HG03558 (cell line): ENCODE measurements around the gene CACNA1C.

Source experiments
- ATAC-seq: cut with Tn5 transposase; IDR thresholded peaks from one replicate; pipeline ENCODE4 v1.9.1; 2021; ENCODE audit warnings: moderate number of reproducible peaks; ENCODE audit not compliant: unreplicated experiment; ENCODE audit errors: extremely low read depth

CACNA1C gene

DNA sequence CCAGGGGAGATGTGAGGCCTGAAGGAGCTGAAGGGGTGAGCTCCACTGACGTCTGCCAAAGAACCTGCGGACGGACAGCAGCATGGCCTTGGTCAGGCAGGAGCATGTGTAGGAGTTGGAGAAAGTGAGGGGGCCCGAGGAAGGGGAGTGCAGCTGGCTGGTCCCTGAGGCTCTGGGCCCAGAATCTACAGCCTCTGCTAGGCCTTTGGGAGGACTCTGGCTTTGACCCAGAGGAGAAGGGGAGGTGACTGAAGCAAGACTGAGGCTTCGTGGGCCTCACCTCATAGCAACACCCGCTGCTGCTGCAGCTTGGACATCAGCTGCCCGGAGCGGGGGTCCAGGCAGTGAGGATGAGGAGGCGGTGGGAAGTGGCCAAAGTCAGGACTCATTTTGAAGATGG, 525.4 kb downstream of the CACNA1C start:
- no peak for ATAC-seq

- no peak for ATAC-seq
Measured at GRCh38 chr12:2578772-2579171, 526.0 kb downstream of the CACNA1C start.

- ATAC-seq = no peak
Measured at GRCh38 chr12:2580821-2581220, 528.0 kb downstream of the CACNA1C start.

DNA sequence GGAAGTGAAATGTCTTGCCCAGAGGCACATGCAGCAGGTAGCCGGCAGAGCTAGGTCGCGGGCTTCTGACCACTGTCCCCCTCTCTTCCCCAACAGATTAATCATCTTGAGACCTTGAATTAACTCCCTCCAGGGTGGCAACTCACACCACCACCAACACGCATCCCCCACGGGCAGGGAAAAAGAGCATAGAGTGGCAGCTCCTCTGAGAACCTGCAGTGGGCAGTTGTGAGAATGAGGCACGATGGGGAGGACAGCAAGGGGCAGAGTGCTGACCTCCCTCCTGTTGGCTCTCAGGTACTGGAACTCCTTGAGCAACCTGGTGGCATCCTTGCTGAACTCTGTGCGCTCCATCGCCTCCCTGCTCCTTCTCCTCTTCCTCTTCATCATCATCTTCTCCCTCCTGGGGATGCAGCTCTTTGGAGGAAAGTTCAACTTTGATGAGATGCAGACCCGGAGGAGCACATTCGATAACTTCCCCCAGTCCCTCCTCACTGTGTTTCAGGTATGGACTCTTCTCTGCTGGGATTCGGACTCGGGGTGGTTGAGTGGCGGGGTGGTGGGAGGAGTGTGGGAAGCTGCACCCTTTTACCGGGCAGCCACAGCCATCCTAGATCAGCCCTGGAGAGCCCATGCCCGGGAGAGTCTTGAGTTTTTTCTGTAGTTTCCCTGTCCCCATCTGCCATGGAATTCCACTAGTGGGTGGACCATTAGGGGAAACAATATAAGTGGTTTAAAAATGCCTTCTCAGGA, 528.7 kb downstream of the CACNA1C start:
- ATAC-seq = no peak

DNA sequence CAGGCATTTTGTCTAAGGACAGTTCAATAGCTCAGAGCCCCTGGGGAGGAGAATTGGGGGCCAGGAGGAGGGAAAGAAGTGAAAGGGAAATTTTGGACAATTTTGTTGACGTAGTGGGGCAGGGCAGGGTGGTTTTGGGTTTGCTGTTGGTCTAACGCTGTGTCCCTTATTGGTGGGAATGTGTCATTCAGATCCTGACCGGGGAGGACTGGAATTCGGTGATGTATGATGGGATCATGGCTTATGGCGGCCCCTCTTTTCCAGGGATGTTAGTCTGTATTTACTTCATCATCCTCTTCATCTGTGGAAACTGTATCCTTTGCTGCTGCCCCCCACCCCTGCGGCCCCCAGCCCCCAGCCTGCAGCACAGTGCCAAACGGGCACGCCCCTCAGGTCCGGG, 529.8 kb downstream of the CACNA1C start:
- no peak for ATAC-seq

GRCh38 chr12:2583091-2583497, 530.3 kb downstream of the CACNA1C start:
- no peak for ATAC-seq

DNA sequence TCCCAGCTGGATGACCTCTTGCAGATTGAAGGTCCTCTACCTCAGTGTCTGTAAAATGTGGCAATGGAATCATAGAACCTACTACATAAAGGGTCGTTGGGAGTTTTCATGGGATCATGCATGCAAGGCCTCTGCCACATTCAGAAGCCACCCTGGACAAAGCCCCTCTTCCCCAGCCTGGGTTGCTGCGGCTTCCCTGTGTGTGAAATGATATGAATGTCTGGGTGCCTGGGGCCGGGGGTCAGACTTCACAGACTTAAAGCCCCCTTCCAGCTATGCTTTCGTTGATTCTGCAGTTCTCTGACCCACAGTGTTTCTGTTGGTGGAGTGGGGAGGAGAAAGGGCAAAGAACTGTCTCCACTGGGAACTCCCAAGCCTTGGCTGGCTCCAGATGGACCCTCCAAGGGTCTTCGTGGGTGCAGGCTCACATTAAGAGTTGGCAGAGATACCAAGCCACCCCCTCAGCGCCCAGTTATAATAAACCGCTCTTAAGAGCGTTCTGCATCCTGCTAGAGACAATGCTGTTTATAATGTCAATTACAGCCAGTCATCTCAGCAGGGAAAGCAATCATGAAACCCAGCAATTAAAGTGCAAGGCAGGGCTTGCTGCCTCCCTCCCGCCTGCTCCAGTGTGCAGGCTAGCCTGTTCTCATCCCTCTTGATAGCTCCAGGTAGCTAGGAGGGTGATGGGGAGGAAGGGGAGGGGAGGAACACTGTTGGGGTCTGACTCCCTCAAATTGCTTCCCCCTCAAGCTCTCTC, 531.0 kb downstream of the CACNA1C start:
- no peak for ATAC-seq

DNA sequence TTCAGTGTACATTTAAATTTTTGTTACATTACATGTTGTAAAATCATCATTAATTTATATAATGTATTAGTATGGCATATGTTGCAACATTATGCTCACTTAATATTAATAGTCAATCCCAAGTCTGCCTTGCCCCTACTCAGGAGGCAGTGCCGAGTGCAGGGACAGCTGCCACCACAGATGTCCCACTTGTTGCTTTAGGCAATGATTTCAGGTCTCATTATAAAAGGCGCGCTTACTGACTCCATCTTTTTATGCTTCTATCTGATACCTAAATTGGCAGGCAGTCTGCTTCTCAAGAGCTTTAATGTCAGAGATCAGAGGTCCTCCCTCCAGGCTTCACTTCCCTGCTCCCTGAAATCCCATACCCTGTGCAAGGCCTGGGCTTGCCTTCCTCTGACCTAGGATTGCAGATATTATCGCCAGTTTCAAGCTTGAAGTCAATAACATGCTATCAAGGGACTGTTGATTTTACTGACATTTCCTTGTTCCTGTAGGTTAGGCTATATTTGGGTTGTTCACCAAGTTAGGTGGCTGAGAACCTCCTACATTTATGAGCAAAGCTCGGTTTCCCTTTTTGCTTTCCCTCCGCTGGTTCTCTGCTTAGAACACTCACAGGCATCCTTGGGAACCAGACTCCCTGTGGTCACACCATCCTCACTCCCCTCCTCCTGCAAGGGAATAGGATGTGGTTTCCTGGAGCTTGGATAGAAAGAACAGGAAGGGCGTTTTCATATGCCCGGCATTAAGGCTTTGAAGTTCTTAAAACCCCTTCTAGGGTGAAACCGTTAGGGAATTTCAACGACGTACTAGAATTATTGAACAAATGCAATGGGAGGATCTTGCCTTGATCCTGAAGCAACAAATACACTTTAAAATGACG, 533.6 kb downstream of the CACNA1C start:
- ATAC-seq = no peak

- no peak for ATAC-seq
Measured at GRCh38 chr12:2588345-2588744, 535.6 kb downstream of the CACNA1C start.

GRCh38 chr12:2589381-2589780, 536.6 kb downstream of the CACNA1C start:
- ATAC-seq = no peak

- ATAC-seq = no peak
Measured at GRCh38 chr12:2593045-2593444, 540.3 kb downstream of the CACNA1C start.

DNA sequence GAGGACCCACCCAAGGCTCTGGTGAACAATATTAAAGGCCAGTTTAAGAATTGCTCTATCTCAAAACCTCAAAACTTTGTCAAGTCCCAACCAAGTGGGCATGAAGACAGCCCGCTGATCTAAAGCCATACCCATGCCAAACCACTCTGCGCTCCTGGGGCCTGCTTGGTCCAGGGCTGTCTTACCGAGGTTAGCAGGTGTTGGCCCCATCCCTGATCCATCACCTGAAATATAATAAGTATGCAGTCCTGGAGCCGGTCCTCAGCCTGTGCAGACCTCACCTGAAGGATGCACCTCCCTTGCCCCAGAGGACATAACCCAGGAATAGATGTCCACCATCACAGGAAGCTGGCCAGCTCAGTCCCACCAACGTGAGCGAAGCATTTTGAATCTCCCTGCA, 543.7 kb downstream of the CACNA1C start:
- ATAC-seq = no peak

DNA sequence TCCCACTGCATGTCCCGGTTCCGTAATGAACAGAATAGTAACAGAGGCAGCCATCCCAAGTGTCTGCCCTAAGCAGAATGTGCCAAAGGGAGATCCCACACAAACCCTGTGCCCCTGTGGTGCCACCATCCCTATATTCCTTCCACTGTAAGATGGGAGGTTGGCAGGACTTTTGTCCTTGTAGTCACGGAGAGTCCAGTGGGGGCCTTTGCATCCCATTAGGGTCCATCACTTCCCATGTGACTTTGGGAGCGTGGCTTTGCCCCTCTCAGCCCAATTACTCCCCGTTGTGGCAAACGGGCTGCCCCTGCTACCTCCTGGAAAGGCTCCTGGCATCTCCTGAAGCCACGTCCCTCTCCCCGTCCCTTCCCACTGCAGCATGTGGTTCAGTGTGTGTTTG, 552.5 kb downstream of the CACNA1C start:
- no peak for ATAC-seq

DNA sequence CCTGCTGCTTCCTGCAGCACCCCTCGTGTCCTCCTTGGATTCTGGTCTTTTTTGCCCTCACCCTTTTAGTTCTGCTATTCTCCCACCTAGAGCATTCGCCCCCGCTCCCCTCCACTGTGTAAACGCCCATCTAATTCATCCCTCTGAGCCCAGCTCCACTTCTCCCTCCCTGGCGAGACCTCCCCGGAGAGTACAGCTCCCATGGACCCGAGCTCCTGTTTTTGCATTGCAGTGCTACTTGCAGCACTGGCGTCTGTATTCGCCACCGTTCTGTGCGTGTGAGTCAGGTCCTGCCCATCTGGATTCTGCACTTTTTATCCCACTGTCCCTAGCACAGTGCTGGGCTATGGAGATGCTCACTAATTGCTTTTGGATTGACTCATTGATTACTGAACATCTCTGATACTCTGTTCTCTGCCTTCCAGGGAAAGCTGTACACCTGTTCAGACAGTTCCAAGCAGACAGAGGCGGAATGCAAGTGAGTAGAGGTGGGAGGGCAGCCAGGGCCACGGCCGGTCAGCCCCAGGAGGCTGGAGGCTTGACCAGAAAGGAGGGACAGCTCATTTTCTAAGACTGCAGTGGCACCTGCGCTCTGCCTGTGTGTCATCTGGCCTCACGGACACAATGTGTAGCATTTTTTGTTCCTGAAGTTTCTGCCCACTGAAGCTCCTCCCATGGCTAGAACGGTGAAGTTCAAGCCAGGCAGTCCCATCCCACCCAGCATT, 553.6 kb downstream of the CACNA1C start:
- no peak for ATAC-seq

DNA sequence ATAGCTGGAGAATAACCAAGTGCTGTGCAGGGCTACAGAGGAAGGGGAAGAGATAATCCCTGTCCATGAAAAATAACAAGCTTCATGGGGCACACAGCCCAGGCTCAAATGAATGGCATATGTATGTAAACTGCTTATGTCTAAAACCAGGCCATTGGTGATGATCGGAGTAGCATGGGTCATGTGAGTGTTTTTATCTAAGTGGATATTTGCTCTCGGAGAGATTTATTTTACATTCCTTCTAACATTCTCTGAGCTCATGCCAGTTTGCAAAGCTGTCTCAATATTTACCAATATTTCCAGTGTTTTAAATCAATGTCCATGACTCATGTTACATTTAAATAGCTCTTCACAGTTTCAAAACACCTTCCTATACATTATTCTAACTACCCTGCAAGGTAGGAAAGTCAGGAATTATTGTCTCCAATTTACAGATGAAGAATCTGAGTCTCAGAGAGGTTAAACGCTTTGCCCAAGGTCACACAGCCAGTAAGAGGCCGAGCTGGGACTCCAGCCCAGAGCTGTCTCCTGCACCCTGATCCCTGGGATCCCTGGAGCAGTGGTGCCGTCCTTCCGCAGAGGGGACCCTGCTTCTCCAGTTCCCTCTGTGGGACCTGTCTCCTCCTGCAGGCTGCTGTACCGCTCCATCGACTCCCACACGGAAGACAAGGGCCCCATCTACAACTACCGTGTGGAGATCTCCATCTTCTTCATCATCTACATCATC, 555.3 kb downstream of the CACNA1C start:
- ATAC-seq = no peak

DNA sequence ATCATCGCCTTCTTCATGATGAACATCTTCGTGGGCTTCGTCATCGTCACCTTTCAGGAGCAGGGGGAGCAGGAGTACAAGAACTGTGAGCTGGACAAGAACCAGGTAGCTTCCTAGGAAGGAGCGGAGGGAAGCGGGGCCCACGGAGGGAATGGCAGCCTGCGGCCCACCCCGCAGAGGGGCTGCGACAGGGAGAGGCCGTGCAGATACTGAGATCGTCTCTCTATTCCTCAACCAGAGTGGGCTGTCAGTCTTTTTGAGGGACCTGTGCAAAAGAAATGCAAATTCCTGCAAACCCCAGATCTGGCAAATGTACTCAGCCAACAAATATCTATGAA, 555.8 kb downstream of the CACNA1C start:
- ATAC-seq = no peak

DNA sequence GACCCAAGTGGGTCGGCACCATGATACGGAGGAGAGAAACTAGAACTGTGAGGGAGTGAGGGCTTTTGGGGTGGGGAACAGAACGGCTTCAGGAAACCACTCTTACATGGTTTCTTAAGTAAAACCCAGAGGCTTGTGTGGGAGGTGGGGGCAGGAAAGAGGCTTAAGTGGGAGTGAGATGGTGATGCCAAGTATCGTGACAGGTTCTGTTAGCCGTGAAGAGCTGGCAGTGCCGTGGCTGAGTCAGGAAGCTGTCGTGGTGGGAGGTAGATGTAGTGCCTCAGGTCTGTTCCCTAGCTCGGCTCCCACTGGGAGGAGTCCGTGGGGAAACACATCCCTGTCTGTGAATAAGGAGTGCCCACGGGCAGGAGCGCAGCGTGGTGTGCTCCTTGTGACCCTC, 556.2 kb downstream of the CACNA1C start:
- no peak for ATAC-seq

DNA sequence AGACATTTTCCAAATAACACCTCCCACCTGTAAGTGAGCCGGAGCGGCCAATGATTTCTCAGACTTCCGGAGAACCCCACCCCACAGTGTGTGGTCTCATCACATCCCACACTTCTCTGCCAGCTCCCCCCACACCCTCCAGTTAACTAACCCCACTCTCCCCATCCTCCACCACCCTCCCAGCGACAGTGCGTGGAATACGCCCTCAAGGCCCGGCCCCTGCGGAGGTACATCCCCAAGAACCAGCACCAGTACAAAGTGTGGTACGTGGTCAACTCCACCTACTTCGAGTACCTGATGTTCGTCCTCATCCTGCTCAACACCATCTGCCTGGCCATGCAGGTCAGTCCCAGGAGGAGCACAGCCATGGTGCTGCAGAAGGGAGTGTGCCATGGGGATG, 557.6 kb downstream of the CACNA1C start:
- ATAC-seq = no peak

GRCh38 chr12:2613326-2614073, 560.7 kb downstream of the CACNA1C start:
- no peak for ATAC-seq
